Testis (tissue), 2 donors: Measurements from ENCODE around the gene AIDA.

Source experiments
- CTCF ChIP-seq, 3 experiments: fragments of 450-650 bp in 2 of 3; fragments of 200-600 bp in 1 of 3; sonication (generic) in 1 of 3; IDR thresholded peaks; one replicate each; pipeline ENCODE4 v1.5.1; 2016 to 2019; ENCODE audit warnings: antibody characterized with exemption in 3 of 3, mild to moderate bottlenecking in 2 of 3, moderate library complexity in 1 of 3
- POLR2A ChIP-seq: fragments of 450-650 bp; IDR thresholded peaks from one replicate; pipeline ENCODE4 v1.6.1; 2017; ENCODE audit warnings: antibody characterized with exemption, mild to moderate bottlenecking, moderate library complexity

- TF ChIP-seq CTCF (IDR thresholded peaks at IDR 0.05), result no peak
- no peak for TF ChIP-seq POLR2A
These were observed 37.6 kb upstream of the AIDA start for GRCh38 chr1:222749927-222750326.
